ENCODE measurements around the gene NCK1.

NCK1 gene

GRCh38 chr3:136861890-136862616 lies at the start of gene NCK1:
TSS of gene NCK1 (plus strand) at chr3:136862208. CDS start at chr3:136928002, 65,794 bp downstream.
- DNase-seq (ENCODE audit: low read depth, low spot score), result peak; percentile 94

- DNase-seq (ENCODE audit: low read depth, low spot score), result no peak
Measured at GRCh38 chr3:136817448-136817847, 44.6 kb upstream of the NCK1 start.

GRCh38 chr3:136818191-136818768 lies 43.7 kb upstream of the NCK1 start:
- no peak for DNase-seq (ENCODE audit: low read depth, low spot score)

GRCh38 chr3:136818769-136819391 lies 43.1 kb upstream of the NCK1 start, which contains the start of gene SLC35G2:
TSS of gene SLC35G2 (plus strand) at chr3:136819126. CDS start at chr3:136854461, 35,335 bp downstream.
- no peak for DNase-seq (ENCODE audit: low read depth, low spot score)

GRCh38 chr3:136819392-136819730 lies 42.6 kb upstream of the NCK1 start:
- peak; percentile 27 for DNase-seq (ENCODE audit: low read depth, low spot score)

GRCh38 chr3:136819731-136820679 lies 42.0 kb upstream of the NCK1 start:
- peak; percentile 18 for DNase-seq (ENCODE audit: low read depth, low spot score)

DNA sequence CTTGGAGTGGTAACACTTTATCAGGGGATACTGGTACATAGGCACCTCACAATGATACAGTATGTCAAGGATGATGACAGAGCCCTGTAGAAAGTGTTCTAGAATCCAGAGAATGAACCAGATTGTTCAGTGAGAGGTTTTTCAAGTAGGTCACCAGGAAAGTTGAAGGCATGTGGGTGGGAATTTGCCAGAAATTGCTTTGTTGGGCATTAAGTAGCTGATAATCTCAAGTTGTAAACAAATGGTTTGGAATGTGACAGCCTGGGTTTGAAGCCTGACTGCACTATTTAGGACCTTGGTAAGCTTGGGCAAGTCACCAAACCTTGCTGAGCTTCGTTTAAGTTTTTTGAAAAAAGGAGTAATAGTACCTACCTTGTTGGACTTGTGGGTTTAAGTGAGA lies 30.5 kb upstream of the NCK1 start:
- no peak for DNase-seq (ENCODE audit: low read depth, low spot score)

- no peak for DNase-seq (ENCODE audit: low read depth, low spot score)
Measured at GRCh38 chr3:136835089-136835812, 26.8 kb upstream of the NCK1 start.

GRCh38 chr3:136835813-136836510 lies 26.0 kb upstream of the NCK1 start:
- no peak for DNase-seq (ENCODE audit: low read depth, low spot score)

GRCh38 chr3:136836511-136837156 lies 25.4 kb upstream of the NCK1 start:
- DNase-seq (ENCODE audit: low read depth, low spot score), result no peak

DNA sequence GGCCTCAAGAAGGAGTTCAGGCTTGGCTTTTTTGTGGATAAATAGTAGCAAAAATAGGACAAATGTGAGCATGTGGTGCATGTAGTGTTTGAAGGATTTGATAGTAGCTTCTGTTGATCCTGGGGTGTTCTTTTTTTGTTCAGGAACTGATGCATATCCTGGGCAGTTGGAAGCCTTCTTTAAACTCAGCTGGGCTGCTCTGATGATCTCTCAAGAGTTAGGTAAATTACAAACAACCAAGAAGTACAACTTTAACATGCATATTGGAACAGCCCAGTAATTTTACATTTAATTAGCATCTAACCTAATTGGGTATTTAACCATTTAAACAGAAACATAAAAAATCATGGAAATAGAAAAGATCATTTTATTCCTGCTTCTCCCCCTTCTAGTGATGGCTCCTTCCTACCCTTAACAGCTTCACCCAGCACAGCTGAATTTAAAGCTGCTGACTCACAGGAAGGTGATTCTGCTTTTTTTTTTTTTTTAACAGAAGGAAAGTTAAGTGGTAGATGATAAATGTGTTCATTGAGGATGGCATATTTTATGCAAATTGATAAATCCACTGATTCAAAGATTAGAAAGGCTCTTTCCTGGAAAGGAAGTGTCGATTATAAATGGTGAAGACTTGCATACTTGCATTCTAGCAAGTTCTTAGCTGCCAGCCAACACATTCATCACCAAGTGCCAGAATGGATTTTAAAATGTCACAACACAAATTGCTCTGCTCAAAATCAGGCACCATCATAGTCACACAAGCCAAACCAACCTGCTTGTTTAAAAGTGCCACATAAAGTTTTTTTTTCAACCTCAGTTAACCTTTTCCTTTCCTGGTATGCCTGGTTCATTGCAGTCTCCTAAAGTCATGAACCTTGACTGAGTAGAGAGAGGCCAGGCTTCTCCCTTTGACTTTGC lies 23.1 kb upstream of the NCK1 start:
- no peak for DNase-seq (ENCODE audit: low read depth, low spot score)

DNA sequence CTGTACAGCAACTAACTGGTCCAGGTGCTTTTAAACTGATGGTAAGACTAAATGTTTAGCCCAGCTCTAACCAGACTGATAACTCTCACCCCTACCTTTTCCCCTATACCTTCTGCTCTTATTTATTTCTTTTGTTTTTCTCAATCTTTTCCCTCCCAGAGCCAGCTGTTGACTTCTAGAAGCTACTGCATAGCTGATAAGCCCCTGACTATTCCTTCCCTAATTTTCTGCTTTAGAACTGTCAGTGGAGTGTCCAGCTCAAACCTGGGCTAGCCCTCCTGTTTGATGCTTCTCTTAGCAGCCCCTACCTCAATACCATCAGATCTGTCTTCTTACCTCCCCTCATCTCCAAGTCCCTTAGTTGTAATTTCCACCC lies 22.5 kb upstream of the NCK1 start:
- DNase-seq (ENCODE audit: low read depth, low spot score), result no peak

- no peak for DNase-seq (ENCODE audit: low read depth, low spot score)
Measured at GRCh38 chr3:136840252-136840651, 21.8 kb upstream of the NCK1 start.

DNA sequence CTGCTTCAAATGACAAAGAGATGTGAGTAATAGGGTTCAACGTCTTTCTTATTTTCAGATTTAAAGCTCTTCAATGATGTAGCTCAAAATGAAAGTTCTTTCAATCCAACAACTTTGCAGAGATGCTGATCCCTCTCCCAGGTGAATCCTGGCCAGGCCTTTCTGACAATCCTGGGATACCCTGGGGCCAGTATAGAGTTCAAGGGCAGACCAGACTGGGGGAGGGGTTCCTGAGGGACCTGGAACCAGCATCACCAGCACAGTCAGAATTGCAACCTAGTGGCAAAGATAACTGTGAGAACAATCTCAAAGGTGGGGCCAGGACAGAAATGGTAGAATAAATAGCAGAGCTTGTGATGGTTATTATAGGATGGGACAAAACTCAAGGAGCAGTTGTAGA lies 19.7 kb upstream of the NCK1 start:
- no peak for DNase-seq (ENCODE audit: low read depth, low spot score)

- no peak for DNase-seq (ENCODE audit: low read depth, low spot score)
Measured at GRCh38 chr3:136844724-136845123, 17.3 kb upstream of the NCK1 start.

- no peak for DNase-seq (ENCODE audit: low read depth, low spot score)
Measured at GRCh38 chr3:136852180-136852579, 9.8 kb upstream of the NCK1 start.

DNA sequence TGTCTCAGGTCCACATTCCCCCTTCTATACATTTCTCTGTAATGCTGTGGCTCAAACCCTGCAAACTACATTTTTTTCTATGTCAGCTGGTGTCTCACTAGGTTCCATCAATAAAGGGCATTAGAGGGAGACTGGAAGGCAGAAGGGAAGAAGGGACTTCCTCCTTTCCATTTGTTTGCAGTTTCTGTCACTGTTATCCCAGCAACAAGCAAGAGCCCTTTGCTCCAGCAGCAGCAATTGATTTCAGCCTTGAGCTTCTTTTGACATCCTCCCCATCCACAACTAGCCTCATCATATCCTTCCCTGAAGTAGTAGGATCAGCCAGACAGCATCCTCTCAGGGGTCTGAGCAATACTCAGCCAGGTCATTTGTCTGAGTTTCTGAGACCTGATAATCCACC lies 5.3 kb upstream of the NCK1 start:
- no peak for DNase-seq (ENCODE audit: low read depth, low spot score)

GRCh38 chr3:136858381-136858780 lies 3.6 kb upstream of the NCK1 start:
- DNase-seq (ENCODE audit: low read depth, low spot score), result no peak

- no peak for DNase-seq (ENCODE audit: low read depth, low spot score)
Measured at GRCh38 chr3:136860541-136860940, 1.5 kb upstream of the NCK1 start.
